SK-MEL-5 (cell line): ENCODE results near the gene WDFY4. TPM values are rescaled to one million over a fixed set of nuclear protein-coding genes. Genes with fewer than 3 reads are reported as not detected.
A peak's percentile ranks its signal among the peaks of the same experiment; 100 is the strongest.

Source experiments
- DNase-seq: peaks from one replicate; pipeline ENCODE4 v3.0.0-alpha.2; 2016; ENCODE audit warnings: low read depth, low spot score
- in situ Hi-C: cut with HindIII; loops from 2 replicates; pipeline ENCODE4 v1.10.0; 2016; ENCODE audit warnings: low sequenced_read_pairs, high pct_unique_total_duplicates, low pct_unique_long_range_greater_than_20kb
- total RNA-seq: library from RNA; depleted of rRNA; stranded (reverse); fragments of >200 nt; shearing (Covaris generic); gene quantifications from 2 replicates; pipeline ENCODE4 v1.2.3, GENCODE V29; 2014

The WDFY4 gene
- total RNA-seq, 1 experiment from 2014 or later: not detected

DNA sequence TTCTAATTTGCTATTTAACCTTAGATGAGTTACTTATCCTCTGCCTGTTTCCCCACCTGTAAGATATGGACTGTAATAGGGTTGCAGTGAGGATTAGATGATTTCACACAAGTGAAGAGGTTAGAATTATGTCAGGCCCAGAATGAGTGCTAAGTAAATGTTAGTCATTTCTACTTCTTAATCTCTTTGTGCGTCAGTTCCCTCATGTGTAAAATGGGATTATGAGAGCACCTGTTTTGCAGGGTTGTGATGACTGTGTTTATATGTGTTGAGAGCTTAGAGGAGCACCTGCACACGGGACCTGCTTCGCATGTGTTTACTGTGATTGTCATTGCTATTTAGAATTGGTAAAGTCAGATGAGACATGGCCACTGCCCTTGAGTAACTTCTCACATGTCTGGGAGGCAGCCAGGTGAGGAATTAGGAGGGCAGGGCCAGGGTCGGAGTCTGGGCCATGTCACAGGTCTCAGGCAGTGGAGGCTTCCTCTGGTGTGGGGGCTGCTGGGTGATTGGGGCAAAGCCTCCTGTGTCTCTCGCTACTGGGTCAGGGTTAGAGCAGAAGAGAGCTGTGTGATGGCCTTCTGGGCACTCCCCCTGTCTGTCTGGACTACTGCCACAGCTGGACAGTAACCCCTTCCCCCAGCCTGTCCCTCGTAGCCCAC, 106.7 kb downstream of the WDFY4 start:
- in situ Hi-C loops: no loop called here
- no peak for DNase-seq

DNA sequence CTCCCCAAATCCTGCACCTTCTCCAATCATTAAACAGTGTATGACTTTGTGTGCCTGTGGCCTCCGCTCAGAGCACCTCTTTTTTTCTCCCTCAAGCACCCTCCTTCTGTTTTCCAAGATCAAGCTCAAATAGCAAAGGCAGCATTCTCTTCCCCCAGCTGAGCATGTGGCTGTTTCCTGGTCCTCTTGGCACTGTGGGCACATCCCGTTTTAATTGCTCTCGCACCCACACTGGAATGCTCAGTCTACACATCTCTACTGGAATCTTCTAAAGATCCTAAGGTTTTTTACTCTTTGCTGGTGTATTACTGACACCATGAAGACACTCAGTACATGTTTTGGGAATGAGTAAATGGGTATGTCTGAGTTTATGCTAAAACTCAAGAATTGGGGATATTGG, 107.4 kb downstream of the WDFY4 start:
- in situ Hi-C loops: no loop called here
- no peak for DNase-seq

DNA sequence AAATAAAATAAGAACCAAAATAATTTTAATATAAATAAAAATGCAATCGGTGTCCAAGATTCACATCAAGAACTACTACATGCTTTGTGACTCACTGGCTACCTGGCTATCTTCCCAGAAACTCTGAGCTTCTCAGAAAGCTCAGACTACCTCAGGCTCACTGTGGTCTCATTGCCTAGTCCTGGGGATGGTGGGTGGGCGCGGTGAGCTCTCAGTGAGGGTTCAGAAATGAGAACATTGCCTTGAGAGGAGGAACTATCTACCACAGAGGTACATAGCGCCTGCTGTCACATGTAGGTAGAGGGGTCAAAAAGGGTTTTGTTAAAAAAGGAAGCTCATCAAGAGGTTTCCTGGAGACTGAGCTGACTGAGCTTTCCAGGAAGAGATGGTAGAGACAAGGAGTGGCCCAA, 108.0 kb downstream of the WDFY4 start:
- no peak for DNase-seq
- in situ Hi-C loops: no loop called here

DNA sequence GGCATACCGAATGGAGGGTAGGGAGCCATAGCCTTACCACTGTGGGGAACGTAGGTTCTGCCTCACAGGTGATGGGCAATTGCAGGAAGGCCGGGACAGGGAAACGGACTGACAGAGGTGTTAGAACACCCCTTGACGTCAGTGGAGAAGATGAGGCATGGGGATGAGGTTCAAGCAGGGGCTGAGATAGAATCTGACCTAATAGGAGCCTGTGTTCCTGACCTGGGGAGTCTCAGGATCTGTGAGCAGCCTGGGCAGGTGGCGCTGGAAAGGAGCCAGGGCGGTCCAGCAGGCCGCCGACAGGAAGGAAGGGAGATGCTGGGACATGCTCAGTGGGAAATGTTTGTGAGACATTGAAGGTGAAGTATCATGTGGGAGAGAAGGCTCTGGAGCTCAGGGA, 109.4 kb downstream of the WDFY4 start:
- DNase-seq: no peak
- in situ Hi-C loops: no loop called here

DNA sequence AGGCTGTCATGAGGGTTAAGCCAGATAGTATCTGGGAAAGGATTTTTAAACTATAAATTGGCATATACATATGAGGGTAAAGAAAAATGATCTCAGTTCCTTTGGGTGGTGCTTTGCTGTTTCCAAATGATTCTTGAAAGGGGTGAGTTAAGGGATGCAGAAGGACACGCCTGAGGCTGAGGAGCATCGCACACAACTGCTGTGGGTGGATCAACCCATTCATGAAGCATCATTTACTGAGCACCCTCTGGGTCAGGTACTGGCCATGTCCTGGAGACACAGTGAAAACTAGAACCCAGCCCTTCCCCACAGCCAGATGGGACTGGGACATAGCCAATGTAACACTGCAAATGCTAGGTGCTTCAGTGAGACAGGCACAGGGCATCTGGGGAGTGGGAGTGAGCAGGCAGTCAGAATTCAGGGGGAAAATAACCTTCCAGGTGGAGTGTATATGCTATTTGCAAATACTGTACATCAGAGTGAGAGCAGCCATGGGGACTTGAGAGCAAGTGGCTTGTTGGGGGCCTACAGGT, 112.1 kb downstream of the WDFY4 start:
- no peak for DNase-seq
- in situ Hi-C loops: no loop called here

DNA sequence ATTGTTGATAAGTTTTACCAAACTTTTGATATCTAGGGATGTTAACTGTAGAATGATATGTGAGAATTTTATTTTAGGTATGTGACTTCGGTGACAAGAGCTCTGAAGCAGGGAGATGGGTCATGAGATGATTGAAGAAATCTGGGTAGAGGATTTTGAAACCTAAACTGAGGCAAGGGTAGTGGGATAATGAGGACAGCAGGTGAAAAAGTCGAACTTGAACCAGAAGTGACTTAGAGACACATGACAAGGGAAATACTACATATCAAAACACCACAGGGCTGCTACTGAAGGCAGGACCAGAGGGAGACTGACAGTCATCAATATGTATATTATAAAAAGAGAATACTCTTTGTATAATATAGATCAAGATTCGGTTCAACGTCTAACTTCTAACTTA, 113.2 kb downstream of the WDFY4 start:
- in situ Hi-C loops: no loop called here

DNA sequence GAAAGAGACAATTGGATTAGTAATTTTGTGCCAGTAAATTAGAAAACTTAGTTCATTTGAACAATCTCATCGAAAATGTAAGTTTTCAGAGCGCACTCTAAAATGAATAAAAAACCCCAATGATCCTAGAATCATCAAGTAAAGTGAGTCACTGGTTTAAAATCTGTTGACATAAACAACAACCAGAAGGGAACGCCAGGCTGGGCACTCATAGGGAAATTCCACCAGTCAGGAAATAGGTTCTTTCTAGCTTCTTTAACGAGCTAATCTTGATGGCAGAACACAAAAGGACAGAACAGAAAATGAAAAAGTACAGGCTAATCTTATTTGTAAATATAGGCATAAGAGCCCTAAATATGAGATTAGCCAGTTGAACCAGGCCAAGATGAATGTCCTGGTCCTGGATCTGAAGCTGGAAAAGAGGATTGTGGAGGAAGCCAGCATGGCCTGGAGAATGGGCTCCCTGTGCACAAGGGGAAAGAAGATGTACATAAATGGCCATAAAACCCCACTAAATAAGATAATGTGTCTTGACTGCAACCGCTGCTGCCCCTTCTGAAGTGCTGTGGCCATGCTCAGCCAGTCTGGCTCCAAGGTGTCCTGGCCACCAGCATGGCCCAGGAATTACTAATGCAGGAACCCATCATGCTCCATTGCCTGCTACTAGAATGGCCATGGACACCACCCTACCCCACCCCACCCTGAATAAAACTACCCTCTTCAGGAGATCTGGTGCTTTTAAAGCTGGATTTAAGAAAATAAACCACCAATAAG, 114.0 kb downstream of the WDFY4 start:
- in situ Hi-C loops: no loop called here
- no peak for DNase-seq

More for the DNA sequence above, 113.2 kb downstream of the WDFY4 start:
- no peak for DNase-seq

DNA sequence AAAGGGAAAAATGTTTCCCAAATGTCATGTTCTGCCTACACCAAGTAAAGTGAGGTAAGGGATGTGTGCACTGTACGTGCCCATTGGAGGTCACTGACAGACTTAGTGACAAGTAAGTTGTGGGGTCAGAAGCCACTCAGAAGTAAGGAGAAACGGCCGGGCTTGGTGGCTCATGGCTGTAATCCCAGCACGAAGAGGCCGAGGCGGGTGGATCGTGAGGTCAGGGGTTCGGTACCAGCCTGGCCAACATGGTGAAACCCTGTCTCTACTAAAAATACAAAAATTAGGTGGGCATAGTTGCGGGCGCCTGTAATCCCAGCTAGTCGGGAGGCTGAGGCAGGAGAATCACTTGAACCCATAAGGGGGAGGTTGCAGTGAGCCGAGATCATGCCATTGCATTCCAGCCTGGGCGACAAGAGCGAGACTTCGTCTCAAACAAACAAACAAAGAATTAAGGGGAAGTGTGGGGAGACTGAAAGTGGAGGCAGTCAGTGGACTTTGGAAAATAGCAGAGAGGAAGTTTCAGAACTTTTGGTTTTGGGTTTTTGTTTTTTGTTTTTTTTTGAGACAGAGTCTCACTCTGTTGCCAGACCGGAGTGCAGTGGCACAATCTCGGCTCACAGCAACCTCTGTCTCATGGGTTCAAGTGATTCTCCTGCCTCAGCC, 114.8 kb downstream of the WDFY4 start:
- DNase-seq: no peak
- in situ Hi-C loops: no loop called here

DNA sequence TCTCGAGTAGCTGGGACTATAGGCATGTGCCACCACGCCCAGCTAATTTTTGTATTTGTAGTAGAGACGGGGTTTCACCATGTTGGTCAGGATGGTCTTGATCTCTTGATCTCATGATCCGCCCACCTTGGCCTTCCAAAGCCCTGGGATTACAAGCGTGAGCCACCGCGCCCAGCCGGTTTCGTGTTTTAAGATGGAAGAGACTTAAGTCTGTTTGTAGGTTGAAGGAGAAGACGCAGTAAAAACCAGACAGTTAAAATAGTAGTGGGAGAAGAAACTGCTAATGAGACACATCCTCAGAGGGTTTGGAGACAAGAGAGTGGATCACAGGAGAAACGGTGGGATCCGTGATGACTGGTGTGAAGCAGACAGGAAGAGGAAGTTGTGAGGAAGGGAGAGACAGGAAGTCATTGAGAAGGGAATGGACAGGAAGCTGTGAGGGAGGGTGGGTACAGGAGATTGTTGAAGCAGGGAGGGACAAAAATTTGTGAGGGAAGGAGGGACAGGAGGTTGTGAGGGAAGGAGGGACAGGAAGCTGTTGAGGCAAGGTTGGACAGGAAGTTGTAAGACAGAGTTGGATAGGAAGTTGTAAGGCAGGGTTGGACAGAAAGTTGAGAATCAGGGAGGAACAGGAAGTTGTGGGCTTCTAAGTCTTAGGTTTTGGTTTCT, 115.5 kb downstream of the WDFY4 start:
- in situ Hi-C loops: no loop called here
- no peak for DNase-seq

DNA sequence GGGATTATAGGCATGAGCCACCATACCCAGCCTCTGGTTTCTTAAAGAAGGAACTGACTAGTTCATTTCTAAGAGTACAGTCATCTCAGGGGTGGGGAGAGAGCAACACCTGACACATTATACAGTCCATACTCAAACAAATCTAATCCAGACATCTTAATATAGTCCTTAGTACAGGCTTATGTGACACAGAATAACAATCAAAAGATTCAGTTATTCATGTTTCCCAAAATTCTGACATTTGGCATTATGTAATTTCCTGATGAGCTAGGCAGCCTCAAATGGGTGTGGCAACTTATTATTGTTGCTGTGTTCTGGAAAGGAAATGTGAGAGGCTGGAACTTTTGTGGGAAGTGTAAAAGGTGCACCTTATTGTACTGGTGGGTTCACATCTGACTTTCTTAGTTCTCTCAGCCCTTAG, 116.3 kb downstream of the WDFY4 start:
- no peak for DNase-seq
- in situ Hi-C loops: no loop called here

DNA sequence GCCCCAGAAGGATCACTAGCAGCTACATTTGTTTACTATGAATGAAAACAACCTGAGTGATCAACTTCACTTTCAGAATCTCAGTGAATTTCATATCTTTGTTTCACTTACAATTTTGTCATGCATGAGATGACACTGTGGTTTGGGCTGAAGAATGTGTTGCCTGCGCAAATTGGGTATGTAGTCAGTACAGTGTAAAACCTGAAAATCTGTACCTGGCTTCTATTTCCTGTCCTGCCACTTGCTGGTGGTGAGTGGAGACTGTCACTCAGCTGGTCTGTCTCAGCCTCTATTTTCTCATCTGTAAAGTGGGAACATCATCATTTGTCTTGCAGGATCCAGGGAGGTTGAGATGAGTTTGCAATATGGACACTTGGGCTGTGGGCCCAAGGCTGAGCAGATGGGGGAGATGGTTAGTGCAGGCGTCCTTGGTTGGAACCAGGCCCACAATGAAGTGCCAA, 118.0 kb downstream of the WDFY4 start:
- in situ Hi-C loops: no loop called here

DNA sequence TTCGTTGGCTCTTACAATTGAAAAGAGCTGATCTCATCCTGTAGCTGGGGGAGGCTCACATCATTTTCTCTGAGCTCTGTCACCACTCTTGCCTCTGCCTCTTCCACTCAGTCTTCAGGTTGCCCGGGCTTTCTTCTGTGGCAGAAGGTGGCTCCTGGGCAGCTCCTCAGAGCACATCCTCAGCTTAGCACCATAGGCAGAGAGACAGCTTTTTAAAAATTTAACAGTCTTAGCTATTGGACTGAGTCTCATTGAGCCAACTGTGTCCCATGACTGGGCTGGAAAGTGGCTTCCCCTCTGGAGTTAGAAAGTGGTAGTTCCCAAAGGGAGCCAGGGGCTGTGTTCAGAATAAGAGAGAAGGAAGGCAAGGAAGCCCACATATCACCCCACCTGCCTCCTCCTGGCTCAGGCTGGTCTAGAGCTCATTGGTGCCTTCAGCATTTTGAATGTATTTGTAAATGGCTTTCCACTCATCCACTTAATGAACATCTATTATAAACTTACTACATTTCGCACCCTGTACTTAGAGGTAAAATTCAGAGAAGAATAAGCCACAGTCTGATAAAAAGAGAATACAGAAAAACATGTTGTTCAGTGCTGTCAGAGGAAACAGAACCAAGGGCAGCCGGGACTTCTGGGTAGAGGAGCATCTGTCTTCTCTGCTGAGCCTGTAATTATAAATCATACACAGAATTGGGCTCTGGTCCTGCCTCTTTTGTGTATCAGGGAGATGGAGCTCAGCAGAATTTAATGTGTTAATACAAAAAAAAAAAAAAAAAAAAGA, 119.3 kb downstream of the WDFY4 start:
- DNase-seq: no peak
- in situ Hi-C loops: no loop called here

More for the DNA sequence above, 118.0 kb downstream of the WDFY4 start:
- no peak for DNase-seq

DNA sequence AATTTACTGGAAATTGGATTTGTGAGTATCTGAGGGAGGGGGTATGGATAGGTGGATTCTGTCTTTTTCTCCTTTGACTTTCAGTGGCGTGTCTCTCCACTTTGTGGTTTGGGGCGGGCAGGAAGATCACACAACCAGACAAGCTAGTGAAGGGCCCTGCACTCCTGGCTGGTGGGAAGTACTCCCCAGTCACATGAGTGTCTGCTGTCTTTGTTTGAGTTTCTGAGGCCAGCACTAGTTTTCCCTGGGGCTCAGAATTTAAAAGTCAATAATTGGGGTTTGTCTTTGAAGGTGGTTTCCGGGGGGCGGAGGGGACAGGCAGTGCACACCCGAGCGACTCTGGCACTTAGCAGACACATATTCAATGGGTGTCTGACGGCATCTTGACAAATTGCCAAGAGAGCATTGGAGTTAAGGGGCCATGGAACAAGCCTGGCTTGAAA, 120.1 kb downstream of the WDFY4 start:
- DNase-seq: peak; percentile 14
- in situ Hi-C loops: no loop called here

DNA sequence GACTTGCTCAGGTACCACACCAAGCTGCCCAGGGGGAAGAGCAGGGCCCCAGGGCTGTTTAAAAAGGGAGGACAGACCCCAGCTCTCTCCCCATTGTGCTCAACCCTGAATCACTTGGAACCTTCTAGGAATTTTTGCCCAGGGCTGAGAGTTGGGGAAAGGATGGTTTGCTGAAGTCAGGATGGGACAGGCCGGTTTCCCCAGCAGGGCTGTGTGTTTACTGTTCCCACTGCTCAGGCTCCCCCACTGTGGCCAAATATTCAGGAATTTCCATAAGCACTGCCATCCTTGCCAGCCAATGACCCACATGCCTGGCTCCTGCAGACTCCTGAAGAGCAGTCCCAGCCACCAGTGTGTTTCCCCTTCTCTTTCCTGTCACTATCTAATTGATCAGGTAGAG, 120.7 kb downstream of the WDFY4 start:
- no peak for DNase-seq
- in situ Hi-C loops: no loop called here

DNA sequence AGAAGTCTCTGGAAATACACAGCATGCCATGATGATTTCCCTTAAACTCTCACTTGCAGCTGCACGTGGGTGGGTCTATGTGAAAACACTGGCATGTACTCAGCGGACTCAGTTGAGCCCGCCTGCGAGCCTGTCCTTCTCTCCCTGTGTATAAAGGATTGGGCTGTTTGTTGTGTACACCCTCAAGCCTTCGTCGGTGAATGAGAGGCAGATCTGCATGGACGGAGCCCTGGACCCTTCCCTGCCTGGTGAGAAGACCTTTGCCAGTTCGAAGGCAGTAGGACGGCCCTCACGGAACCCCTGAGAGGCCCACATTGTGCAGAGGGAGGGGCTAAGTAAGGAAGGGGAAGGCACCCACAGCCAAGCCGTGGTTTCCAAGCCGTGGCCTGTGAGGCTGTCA, 121.2 kb downstream of the WDFY4 start:
- in situ Hi-C loops: no loop called here
- DNase-seq: no peak

DNA sequence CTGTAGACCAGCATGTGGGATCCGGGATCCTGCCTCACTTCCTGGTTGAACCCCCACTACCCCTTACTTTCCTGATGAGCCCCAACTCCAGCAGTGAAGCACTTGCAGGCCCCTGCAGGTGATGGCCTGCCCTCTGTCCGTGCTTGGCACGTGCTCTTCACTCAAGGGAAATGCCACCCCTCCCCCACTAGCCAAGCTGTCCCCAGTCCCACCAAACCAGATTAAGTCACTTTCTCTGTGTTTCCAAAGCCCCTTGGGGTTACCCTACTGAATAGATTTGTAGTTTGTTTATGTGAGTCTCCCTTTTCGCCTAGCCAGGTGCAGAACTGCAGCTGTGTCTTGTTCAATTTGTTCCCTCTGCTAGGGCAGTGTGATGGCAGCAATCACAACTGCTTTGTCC, 121.7 kb downstream of the WDFY4 start:
- in situ Hi-C loops: no loop called here
- DNase-seq: no peak

DNA sequence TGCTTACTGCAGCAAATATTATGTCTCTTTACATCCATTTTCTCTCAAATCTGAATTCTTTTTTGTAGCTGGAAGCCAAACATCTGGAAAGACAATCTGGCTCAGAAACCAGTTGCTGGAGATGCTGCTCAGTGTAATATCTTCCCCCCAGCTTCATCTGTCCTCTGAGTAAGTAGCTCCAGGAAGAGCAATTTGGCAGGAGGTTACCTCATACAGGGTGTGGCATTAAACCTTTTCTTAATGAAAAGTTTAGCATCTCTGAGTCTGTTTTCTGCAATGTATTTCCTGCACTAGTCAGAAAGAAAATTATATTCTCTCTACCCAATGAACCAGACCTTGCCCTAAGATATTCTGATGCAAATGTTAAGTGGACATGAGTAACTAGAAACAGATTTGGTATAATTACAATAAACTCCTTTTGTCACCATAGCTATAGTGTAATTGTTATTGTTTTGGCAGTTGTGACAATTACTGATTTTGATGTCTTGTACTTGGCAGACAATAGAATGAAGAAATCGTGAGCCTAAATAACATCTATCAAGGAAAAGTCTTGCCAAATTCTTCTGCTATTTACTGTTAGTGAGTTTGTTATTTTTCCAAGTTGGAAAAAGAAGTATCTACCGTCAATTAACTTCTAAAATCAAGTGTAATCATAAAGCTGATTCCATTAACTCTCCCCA, 123.3 kb downstream of the WDFY4 start:
- in situ Hi-C loops: no loop called here
- DNase-seq: no peak
